Measurements from ENCODE around the gene PHC2. TPM values are rescaled to one million over a fixed set of nuclear protein-coding genes. Genes with fewer than 3 reads are reported as not detected.
A peak's percentile ranks its signal among the peaks of the same experiment; 100 is the strongest.

PHC2 gene
- polyA plus RNA-seq, 1 donor: 58.2 TPM

DNA sequence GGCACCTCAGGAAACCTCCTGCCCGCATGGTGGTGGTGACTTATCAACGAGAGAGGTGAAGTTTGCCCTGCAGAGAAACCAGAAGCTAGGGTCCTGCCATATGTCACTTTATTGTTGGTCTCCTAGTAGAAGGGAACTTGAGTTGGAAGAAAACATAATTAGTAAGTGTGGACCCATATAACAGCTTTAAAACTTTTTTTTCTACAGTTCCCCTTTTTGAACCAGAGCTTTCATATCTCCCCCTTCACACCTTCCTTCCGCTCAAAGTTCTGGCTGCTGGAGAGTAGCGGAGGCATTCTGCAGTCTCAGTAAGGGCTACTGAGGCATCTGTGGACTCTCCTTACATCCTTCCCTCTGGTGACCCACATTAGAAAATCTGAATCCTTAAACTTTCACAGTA is 48.9 kb downstream of the PHC2 start:
- no CpG with 5 or more reads among the region's 4 CpGs for WGBS (ENCODE audit: insufficient coverage, low lambda C conversion rate)

GRCh38 chr1:33380811-33381210 is 50.1 kb downstream of the PHC2 start:
- no peaks in the 10 kb centered on the region for H3K36me3 ChIP-seq (ENCODE audit: control insufficient read depth, insufficient read depth, low read length)
- no peak for DNase-seq
- no peak overlapping the region for H3K4me3 ChIP-seq (ENCODE audit: low read length)
- no peak overlapping the region for H3K27ac ChIP-seq (ENCODE audit: low read length)
- 92% methylated on average over 2 of the region's 2 CpGs for WGBS (ENCODE audit: insufficient coverage, low lambda C conversion rate)
- H3K27me3 ChIP-seq (ENCODE audit: control insufficient read depth, insufficient read depth, low read length): no peaks in the 10 kb centered on the region
- peaks cover 43% of the 10 kb centered on the region for H3K4me1 ChIP-seq (ENCODE audit: control insufficient read depth, insufficient read depth, low read length)
- no peaks in the 10 kb centered on the region for H3K9me3 ChIP-seq (ENCODE audit: control insufficient read depth, low read depth, low read length)

More for the DNA sequence above, 48.9 kb downstream of the PHC2 start:
- no peak for DNase-seq
- no peaks in the 10 kb centered on the region for H3K9me3 ChIP-seq (ENCODE audit: control insufficient read depth, low read depth, low read length)
- H3K27ac ChIP-seq (ENCODE audit: low read length): no peak overlapping the region
- no peaks in the 10 kb centered on the region for H3K27me3 ChIP-seq (ENCODE audit: control insufficient read depth, insufficient read depth, low read length)
- peaks cover 46% of the 10 kb centered on the region for H3K4me1 ChIP-seq (ENCODE audit: control insufficient read depth, insufficient read depth, low read length)
- no peaks in the 10 kb centered on the region for H3K36me3 ChIP-seq (ENCODE audit: control insufficient read depth, insufficient read depth, low read length)
- no peak overlapping the region for H3K4me3 ChIP-seq (ENCODE audit: low read length)

DNA sequence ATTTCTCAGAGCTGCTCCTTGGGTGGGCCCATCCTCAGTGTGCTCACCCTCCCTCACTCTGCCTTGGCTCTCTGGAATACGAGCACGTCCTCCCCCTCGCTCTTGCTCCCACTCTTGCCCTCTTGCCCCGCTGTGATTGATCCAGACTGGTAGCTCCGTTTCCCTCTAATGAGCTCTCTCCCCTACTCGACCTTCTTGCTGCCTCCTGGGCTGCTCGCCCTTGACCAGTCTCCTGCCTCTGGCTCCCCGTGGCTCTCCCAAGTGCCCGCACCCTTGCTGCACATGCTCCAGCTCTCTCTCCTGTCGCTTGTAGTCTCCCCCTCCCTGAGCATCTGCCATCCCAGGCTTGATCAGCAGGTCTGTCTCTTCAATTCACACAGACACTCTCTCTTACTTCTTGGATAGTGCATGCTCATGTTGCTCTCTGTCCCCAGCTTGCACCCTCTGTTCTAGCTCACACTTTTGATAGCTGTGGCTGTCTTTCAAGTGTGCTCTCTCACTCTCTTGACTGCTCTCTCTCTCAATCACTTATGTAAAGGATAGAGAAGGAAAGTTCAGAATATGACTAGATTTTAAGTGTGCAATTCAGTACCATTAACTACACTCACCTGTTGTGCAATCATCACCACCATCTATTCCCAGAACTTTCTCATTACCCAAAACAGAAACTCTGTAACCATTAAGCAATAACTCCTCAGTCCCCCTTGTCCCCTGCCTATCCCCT is 51.1 kb downstream of the PHC2 start:
- H3K27ac ChIP-seq (ENCODE audit: low read length): no peak overlapping the region
- H3K36me3 ChIP-seq (ENCODE audit: control insufficient read depth, insufficient read depth, low read length): no peaks in the 10 kb centered on the region
- WGBS (ENCODE audit: insufficient coverage, low lambda C conversion rate): no CpG with 5 or more reads among the region's 10 CpGs
- H3K27me3 ChIP-seq (ENCODE audit: control insufficient read depth, insufficient read depth, low read length): no peaks in the 10 kb centered on the region
- no peak overlapping the region for H3K4me3 ChIP-seq (ENCODE audit: low read length)
- H3K4me1 ChIP-seq (ENCODE audit: control insufficient read depth, insufficient read depth, low read length): peaks cover 39% of the 10 kb centered on the region
- DNase-seq: no peak
- H3K9me3 ChIP-seq (ENCODE audit: control insufficient read depth, low read depth, low read length): no peaks in the 10 kb centered on the region

GRCh38 chr1:33378976-33379375 is 51.9 kb downstream of the PHC2 start:
- DNase-seq: no peak

GRCh38 chr1:33378524-33378923 is 52.4 kb downstream of the PHC2 start:
- WGBS (ENCODE audit: insufficient coverage, low lambda C conversion rate): no CpG with 5 or more reads among the region's 1 CpG

More at GRCh38 chr1:33378976-33379375, 51.9 kb downstream of the PHC2 start:
- H3K9me3 ChIP-seq (ENCODE audit: control insufficient read depth, low read depth, low read length): no peaks in the 10 kb centered on the region
- no CpG with 5 or more reads among the region's 5 CpGs for WGBS (ENCODE audit: insufficient coverage, low lambda C conversion rate)
- peaks cover 33% of the 10 kb centered on the region for H3K4me1 ChIP-seq (ENCODE audit: control insufficient read depth, insufficient read depth, low read length)
- no peak overlapping the region for H3K4me3 ChIP-seq (ENCODE audit: low read length)
- H3K27ac ChIP-seq (ENCODE audit: low read length): no peak overlapping the region
- no peaks in the 10 kb centered on the region for H3K36me3 ChIP-seq (ENCODE audit: control insufficient read depth, insufficient read depth, low read length)
- H3K27me3 ChIP-seq (ENCODE audit: control insufficient read depth, insufficient read depth, low read length): no peaks in the 10 kb centered on the region

DNA sequence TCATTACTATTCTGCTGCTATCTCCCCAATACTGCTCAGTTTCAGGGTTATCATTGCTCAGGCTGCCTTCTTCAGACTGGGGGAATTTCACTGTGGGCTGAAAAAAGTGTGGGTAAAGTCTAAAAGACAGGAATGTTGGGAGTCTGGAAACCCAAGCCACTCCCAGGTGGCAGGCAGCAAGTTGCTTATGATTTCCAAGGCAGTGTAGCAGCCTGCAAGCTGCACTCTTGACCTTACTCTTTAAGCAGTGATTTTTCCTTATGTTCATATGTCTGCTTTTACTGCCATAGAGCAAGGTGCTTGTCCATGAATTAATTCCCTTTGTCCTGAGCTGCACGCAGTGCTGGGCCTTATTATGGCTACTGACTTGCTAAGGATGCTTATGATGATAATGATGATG is 53.1 kb downstream of the PHC2 start:
- Histone ChIP-seq H3K4me1 (ENCODE audit: control insufficient read depth, insufficient read depth, low read length) (peaks cover 29% of the 10 kb centered on the region), H3K27me3 (ENCODE audit: control insufficient read depth, insufficient read depth, low read length) (no peaks in the 10 kb centered on the region), H3K4me3 (ENCODE audit: low read length) (no peak overlapping the region), H3K27ac (ENCODE audit: low read length) (peak overlapping the region; percentile 73), H3K9me3 (ENCODE audit: control insufficient read depth, low read depth, low read length) (no peaks in the 10 kb centered on the region), H3K36me3 (ENCODE audit: control insufficient read depth, insufficient read depth, low read length) (peaks cover 2% of the 10 kb centered on the region)
- WGBS (ENCODE audit: insufficient coverage, low lambda C conversion rate): 0% methylated on average over 1 of the region's 1 CpG
- peak; percentile 82 to 90 for DNase-seq

More at GRCh38 chr1:33378524-33378923, 52.4 kb downstream of the PHC2 start:
- no peak for DNase-seq
- Histone ChIP-seq H3K27me3 (ENCODE audit: control insufficient read depth, insufficient read depth, low read length) (no peaks in the 10 kb centered on the region), H3K4me3 (ENCODE audit: low read length) (no peak overlapping the region), H3K9me3 (ENCODE audit: control insufficient read depth, low read depth, low read length) (no peaks in the 10 kb centered on the region), H3K36me3 (ENCODE audit: control insufficient read depth, insufficient read depth, low read length) (no peaks in the 10 kb centered on the region), H3K27ac (ENCODE audit: low read length) (peak overlapping the region; percentile 73), H3K4me1 (ENCODE audit: control insufficient read depth, insufficient read depth, low read length) (peaks cover 29% of the 10 kb centered on the region)

DNA sequence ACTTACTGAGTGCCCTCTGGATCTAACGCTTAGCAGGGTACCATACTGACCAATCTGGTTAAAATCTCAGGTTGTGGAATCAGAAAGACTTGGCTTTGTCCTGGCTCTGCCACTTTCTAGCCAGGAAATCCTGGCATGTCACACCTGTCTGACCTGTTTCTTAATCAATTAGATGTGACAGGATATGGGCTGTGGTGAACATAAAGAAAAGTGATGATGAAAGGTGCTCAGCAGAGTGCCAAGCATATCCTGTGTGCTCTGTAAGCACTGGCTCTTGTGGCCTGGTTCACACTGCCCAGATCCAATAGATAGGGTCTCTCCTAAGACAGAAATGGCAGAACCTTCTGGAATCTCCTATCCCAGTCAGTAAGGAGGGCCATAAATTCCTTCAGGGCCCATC is 53.9 kb downstream of the PHC2 start:
- peak overlapping the region; percentile 73 for H3K27ac ChIP-seq (ENCODE audit: low read length)

DNA sequence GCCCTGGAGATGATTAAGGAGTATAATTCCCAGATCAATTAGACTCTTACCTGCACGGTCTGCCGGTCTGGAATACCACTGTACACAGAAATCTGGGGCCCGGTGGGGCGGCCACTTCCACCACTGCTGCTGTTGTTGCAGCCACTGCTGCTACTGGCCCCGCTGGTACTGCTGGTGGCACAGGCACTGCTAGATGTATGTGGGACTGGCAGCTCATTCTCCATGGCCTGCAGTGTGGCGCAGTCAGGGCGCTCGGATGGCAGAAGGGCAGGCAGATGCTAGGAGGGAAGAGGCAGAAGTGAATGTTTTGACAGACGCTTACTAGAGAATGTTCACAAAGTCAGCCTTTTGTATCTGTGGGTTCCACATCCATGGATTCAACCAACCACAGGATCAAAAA is 55.6 kb downstream of the PHC2 start:
- DNase-seq: no peak
- no peak overlapping the region for H3K4me3 ChIP-seq (ENCODE audit: low read length)
- peaks cover 12% of the 10 kb centered on the region for H3K36me3 ChIP-seq (ENCODE audit: control insufficient read depth, insufficient read depth, low read length)
- H3K27ac ChIP-seq (ENCODE audit: low read length): no peak overlapping the region
- peaks cover 29% of the 10 kb centered on the region for H3K4me1 ChIP-seq (ENCODE audit: control insufficient read depth, insufficient read depth, low read length)
- H3K9me3 ChIP-seq (ENCODE audit: control insufficient read depth, low read depth, low read length): no peaks in the 10 kb centered on the region
- no peaks in the 10 kb centered on the region for H3K27me3 ChIP-seq (ENCODE audit: control insufficient read depth, insufficient read depth, low read length)
- WGBS (ENCODE audit: insufficient coverage, low lambda C conversion rate): 100% methylated on average over 1 of the region's 9 CpGs

More for the DNA sequence above, 53.9 kb downstream of the PHC2 start:
- H3K27me3 ChIP-seq (ENCODE audit: control insufficient read depth, insufficient read depth, low read length): no peaks in the 10 kb centered on the region
- no peaks in the 10 kb centered on the region for H3K9me3 ChIP-seq (ENCODE audit: control insufficient read depth, low read depth, low read length)
- peaks cover 6% of the 10 kb centered on the region for H3K36me3 ChIP-seq (ENCODE audit: control insufficient read depth, insufficient read depth, low read length)
- H3K4me1 ChIP-seq (ENCODE audit: control insufficient read depth, insufficient read depth, low read length): peaks cover 29% of the 10 kb centered on the region
- WGBS (ENCODE audit: insufficient coverage, low lambda C conversion rate): no CpG with 5 or more reads among the region's 1 CpG
- H3K4me3 ChIP-seq (ENCODE audit: low read length): no peak overlapping the region
- DNase-seq: peak in 1 of 2 donors; percentile 56

- Histone ChIP-seq H3K36me3 (ENCODE audit: control insufficient read depth, insufficient read depth, low read length) (peaks cover 12% of the 10 kb centered on the region), H3K27ac (ENCODE audit: low read length) (no peak overlapping the region), H3K9me3 (ENCODE audit: control insufficient read depth, low read depth, low read length) (no peaks in the 10 kb centered on the region), H3K4me3 (ENCODE audit: low read length) (no peak overlapping the region), H3K4me1 (ENCODE audit: control insufficient read depth, insufficient read depth, low read length) (peaks cover 23% of the 10 kb centered on the region), H3K27me3 (ENCODE audit: control insufficient read depth, insufficient read depth, low read length) (no peaks in the 10 kb centered on the region)
- DNase-seq: peak in 1 of 2 donors; percentile 42
- WGBS (ENCODE audit: insufficient coverage, low lambda C conversion rate): no CpG with 5 or more reads among the region's 5 CpGs
Measured at GRCh38 chr1:33374336-33375105, 56.4 kb downstream of the PHC2 start.

DNA sequence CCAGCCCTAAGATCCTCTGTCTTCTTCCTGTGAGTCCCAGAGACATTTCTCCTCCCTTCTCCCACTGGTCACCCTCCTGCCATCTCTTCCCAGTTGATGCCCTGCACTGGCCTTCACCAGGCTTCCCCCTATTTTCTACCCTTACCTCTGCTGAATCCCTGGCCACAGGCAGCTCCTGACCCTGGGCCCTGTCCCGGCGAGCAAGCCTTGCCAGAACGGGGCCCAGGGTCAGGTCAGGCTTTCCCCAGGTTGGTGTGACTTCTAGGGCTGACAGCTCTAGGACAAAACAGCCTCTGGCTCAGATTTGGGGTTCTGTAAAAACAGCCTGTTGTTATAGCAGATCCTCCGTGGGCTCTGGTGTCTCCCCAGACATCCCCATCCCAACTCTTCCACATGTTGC is 57.3 kb downstream of the PHC2 start:
- peaks cover 17% of the 10 kb centered on the region for H3K4me1 ChIP-seq (ENCODE audit: control insufficient read depth, insufficient read depth, low read length)
- peaks cover 12% of the 10 kb centered on the region for H3K36me3 ChIP-seq (ENCODE audit: control insufficient read depth, insufficient read depth, low read length)
- H3K27me3 ChIP-seq (ENCODE audit: control insufficient read depth, insufficient read depth, low read length): no peaks in the 10 kb centered on the region
- WGBS (ENCODE audit: insufficient coverage, low lambda C conversion rate): no CpG with 5 or more reads among the region's 4 CpGs
- no peak for DNase-seq
- H3K9me3 ChIP-seq (ENCODE audit: control insufficient read depth, low read depth, low read length): no peaks in the 10 kb centered on the region
- no peak overlapping the region for H3K27ac ChIP-seq (ENCODE audit: low read length)
- H3K4me3 ChIP-seq (ENCODE audit: low read length): no peak overlapping the region

All from large intestine (tissue), 3 donors.